NCI-H526 (cell line): ENCODE measurements around the gene CRYL1.

Experiments used
- DNase-seq, 2 experiments: peaks; one replicate each; lab custom pipeline; 2025; lab: John Stamatoyannopoulos, UW

CRYL1 gene, protein sequence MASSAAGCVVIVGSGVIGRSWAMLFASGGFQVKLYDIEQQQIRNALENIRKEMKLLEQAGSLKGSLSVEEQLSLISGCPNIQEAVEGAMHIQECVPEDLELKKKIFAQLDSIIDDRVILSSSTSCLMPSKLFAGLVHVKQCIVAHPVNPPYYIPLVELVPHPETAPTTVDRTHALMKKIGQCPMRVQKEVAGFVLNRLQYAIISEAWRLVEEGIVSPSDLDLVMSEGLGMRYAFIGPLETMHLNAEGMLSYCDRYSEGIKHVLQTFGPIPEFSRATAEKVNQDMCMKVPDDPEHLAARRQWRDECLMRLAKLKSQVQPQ

DNA sequence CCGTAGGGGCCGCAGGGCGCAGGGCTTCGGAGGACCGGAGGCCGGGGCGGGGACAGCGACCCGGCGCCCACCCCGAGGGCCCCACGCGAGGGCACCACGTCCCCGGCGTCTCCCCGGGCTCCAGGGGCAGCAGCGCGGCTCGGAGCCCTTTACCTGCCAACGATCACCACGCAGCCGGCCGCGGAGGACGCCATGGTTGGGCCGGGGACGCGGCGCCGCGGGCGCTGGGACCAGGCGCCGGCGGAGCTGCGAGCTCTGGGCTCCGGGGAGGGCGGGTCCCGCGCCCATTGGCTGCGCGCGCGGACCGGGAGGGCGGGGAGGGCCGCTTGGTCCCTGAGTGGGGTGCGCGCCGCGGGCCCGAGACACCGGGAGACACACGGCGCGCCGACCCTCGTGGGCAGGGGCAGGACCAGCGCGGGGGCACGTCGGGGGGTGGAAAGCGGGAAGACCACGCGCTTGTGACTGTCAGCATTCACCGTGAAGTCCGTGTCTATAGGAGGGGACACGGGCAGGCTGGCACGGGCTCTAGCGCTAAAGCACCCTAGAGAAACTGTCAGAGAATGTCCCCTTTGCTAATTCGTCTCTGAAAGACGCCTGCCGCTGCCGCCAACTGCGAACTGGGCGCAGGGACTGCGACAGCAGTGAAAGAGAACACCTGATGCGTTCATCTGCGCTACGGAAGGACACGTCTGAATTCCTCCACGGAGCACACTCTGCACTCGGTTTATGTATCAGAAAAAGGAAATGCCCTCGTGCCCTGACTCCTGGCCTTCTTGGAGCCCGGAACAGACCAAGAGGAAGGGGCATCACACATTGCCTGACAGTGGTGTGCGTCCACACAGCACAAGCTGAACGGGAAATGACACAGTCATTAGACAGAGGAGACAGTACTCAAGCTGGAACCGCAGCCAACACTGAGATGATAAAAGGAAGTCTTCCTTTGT lies at the start of gene CRYL1:
CRYL1 (minus strand) TSS at position 257 of the 944 bp plus-strand sequence; CDS start at position 194, 63 bp downstream.
- peak; percentile 67 to 90 for DNase-seq

DNA sequence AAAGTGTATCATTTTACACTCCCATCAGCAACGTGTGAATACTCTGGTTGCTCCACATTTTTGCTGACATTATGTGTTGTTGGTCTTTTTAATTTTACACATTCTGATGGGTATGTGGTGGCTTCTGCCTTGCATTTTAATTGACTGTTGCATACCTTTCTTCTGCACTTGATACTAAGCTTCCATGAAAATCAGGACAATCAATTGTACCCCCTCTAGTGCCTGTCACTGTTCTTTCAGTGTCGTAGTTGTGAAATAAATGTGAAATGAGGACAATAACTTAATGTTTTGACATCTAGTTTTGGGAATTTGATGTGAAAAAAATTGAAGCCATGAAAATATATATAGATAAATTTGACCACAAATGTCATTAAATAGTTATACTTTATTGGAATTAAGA lies 48.0 kb upstream of the CRYL1 start:
- DNase-seq: no peak

DNA sequence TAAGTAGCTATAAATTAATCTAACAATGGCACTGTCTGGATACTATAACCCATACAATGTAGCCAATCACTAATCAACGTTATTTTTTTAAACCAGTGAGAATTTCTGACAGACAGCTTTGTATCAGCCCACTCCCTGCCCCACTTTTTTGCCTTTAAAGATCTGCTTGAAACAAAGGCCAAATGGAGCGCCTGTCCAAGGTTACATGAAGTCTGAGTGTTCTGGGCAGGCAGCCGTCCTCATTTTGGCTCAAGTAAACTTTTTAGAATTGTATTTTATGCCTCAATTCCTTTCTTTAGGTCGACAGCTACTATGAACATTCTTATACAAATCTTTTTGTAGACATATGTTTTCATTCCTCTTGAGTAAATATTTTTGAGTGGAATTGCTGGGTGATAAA lies 47.5 kb upstream of the CRYL1 start:
- DNase-seq: no peak

DNA sequence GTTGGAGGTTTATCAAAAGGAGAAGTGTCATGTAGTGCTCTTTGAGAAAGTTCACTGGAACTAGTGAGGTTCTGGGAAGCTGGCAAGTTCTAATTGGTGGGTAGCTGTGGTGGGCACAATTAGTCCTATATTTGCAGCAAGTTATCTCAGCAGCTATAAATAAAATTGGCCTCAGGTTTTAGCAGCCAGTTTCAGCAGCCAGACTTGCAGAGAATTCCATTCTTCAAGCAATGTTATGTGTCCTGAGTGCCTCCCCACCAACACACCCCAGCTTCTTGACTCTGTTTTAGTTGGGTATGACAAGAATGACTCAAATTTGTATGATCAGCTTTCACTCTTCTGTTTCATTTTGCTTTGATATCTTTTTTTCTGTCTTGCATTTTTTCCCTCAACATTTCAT lies 46.0 kb upstream of the CRYL1 start:
- no peak for DNase-seq

DNA sequence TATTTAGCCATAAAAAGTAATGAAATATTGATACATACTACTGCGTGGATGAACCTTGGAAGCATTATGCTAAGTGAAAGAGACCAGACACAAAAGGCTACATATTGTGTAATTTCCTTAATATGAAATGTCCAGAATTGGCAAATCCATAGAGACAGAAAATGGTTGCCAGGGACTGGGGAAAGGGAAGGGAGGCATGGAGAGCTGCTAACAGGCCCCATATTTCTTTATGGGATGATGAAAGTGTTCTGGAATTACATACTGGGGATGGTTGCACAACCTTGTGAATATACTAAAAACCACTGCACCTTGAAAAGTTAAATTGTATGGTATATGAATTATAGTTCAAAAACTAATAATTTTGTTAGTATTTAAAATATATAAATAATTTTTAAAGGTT lies 44.9 kb upstream of the CRYL1 start:
- DNase-seq: no peak

DNA sequence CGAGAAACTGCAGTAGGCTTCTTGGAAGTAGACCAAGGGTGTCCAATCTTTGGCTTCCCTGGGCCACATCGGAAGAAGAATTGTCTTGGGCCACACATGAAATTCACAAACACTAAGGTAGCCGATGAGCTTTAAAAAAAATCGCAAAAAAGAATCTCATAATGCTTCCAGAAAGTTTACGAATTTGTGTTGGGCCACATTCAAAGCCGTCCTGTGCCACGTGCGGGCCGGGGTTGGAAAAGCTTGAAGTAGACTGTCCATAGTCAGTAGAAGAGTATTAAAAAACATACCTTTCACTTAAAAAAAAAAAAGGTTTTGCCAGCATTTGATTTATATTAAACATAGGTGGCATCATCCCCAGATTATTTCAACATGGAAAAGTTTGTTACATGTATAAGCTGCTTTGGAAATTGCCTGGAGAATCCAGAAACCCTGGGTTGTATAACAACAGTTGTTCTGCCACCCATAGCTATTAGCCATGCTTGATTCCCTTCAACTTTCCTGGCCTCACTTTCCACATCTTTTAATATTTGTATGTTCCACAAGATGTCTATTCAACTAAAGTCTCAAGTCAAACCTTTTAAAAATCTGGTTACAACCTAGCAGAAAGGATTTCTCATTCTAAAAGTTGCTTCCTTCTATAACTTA lies 42.3 kb upstream of the CRYL1 start:
- DNase-seq: no peak

DNA sequence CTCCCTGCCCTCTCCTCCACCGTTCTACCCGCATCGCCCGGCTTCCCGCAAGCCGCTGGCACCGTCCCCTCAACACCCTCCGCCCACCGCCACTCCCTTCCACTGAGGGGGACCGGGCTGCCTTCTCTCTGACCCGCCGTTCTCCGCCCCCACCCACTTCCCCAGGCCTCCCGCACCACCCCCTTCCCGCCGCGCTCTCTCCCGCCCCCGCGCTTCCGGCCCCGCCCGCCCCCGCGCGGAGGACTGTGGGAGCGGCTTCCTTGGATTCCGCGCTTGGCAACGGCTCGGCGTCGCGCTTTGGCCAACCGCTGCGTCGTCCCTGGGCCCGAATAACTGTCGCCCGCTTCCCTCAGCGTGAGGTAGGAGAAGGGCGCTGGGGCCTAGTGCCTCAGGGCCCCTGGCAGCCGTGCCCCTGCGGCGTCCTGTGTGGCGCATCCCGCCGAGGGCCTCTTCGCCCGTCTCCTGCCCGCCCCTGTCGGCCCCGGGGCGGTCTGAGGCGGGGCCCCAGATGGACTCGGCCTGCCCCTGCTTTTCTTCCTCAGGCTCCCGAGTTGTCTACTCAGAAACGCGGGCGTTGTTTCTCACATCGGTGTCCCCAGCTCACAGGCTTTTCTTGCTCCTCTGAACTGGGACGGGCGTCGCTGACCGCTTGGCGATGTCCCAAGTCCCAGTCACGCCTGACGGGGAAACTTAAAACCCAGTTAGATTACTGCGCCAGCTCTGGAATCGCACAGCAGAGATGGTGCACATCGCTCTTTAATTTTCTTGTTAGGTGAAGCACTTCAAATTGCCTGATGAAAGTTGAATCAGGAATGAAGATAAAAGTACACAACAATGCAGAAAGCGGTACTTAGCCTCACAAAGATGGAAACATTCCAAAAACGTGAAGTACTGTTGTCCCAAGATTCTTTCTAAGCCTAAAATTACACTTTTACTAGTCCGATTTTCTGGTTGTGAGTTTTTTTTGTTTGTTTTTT lies 41.5 kb upstream of the CRYL1 start, which contains the start of gene IFT88:
IFT88 (plus strand) TSS at position 260 of the 977 bp plus-strand sequence. CDS start 7,229 bp downstream, outside the sequence.
- DNase-seq: peak; percentile 87 to 97

DNA sequence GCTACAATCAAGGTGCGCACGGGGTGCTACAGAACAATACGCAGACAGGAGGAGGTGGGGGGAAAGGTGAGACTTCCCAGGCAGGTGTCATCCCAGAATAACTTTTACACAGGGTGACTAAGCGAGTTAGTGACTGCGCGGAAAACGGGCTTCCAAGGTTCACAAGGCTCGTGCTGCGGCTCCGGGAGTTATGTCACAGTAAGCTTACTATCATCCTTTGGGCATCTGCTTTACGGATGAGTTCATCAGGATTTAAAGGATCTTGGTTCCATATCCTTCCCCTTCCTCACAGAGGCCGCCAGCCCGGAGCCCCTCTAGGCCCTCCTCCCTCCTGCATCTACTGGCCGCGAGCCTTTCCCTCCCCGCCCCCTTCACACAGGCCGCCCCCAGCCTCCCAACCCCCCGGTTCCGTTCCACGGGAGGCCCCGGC lies 40.8 kb upstream of the CRYL1 start:
- DNase-seq: peak; percentile 87 to 95

DNA sequence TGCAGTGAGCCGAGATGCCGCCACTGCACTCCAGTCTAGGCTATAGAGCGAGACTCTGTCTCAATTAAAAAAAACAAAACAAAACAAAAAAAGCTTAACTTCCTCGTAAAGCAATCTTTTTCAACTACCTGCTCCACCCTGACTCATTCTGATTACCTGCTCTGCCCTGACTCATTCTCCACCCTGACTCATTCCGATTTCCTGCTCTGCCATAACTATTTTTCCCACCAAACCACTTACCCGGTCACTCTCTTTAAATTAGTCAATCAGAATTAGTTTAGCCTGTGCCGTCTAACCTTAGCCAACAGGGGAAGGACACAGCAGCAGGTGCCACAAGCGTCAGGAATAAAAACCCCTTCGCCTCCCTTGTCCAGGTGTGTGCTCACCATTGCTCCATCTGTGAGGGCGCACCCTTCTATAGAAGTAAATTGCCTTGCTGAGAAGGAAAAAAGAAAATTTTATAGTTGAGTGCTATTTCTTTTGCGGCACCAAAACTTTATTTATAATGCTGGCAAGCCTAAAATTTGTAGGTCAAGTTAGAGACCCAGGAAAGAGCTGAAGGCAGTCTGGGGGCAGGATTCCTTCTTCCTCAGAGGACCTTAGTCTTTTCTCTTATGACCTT lies 39.6 kb upstream of the CRYL1 start:
- no peak for DNase-seq

DNA sequence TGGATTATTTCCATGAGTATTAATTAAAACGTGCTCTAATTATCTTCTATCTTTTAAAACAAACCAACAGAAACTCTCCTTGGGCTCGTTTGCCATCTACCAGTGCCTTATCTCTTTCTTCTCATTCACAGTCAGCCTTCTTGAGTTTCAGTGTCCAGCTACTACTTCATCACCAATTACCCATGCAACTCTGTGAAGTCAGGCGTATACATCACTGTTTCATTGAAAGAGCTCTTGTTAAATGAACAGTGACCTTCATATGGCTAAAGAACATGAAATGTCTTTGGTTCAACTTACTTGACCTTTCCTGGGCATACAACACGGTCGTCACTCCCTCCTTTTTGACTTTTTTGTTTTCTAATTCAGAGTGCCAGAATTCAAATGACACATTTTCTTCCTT lies 36.1 kb upstream of the CRYL1 start:
- DNase-seq: no peak

DNA sequence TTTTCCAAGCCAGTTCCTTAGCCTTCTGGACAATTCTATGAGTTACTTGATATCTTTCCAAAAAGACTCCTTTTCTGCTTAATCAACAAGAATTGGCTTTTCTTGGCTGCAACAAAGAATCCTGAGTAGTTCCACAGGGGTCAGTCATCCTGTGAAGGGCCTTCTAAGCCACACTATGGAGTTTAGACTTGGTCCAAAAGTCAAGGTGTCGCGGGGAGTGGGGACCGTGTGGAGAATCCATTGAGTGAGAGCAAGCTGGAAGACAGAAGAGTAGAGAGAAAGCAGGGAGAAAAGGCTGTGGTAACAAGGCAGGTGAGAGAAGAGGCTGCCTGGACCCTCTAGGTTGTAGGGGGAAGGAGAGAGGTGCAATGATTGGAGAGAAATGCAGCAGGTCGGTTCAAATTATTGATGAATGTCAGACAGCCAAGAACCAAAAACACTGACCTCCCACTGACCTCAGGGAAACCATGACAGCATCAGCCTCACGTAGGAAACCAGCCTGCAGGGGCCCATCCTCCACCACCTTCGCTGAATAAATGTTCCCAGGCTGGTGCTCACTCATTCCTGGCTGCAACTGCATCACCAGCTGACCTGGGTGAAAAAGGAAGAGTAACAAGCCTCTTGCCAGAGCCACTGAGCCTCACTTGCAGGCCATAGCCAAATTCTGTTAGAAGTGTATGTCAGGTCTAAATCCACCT lies 34.2 kb upstream of the CRYL1 start:
- no peak for DNase-seq

DNA sequence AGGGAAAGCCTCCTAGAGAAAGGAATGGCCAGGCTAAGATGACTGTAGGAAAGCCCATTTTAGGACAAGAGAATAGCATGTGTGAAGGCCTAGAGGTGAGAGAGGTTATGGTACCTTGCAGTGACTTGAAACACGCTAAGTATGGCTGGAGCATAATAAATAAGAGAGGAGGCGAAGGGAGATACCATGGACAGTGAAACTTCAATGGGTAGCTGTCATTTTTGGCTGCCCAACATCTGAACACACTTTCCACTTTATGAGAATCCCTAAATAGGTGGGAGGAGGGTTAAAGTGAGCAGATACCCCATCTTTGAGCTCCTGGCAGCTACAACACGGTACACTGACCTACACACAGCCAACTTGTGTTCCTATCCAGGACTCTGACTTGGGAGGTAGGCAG lies 33.3 kb upstream of the CRYL1 start:
- no peak for DNase-seq

DNA sequence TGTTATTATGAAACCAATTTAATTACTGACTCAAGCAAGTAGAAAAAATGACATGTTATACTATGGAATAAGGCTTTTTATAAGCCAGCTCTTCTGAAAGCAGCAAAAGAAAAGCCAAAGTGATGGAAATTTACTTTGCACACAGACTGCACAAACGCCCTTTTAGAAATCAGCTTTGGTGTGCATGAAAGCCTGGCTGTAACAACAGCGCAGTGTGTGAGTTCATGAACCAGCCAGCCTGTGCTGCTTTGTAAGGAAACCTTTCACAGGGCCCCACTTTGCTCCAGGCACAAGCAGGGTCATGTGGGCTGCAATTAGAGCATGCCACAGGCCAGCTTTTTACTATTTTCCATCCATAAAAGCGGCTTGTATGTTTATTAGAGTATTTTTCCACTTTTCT lies 27.7 kb upstream of the CRYL1 start:
- DNase-seq: no peak

DNA sequence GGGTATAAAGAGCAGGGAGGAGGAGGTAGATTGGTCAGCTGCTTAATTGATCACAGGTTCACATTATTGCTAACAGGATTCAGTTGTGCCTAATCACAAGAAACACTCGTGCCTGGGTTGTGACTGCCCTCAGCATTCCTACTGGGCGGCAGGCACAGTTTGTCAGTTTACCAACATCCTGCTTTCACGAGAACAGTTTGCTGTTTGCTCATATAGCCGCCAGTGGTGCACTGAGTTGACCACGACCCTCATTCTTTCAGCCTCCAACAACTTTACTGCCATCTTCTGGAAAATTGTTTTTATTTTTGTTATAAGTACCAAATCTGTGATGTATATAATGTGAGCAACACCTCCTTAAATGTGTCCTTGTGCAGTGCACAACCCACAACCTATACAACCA lies 25.1 kb upstream of the CRYL1 start:
- no peak for DNase-seq

DNA sequence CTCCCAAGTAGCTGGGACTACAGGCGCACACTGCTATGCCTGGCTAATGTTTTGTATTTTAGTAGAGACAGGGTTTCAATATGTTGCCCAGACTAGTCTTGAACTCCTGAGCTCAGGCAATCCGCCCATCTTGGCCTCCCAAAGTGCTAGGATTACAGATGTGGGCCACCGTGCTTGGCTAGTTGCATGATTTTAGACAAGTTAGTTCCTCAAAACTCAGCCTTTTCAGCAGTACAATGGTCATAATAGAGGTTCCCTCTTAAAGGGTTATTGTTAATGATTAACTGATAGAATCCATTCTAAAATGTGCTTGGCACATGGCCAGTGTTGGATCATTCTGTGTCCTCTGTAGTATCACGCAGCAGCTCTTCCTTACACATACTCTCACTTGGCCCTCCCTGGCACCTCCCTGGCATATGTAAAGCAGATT lies 21.8 kb upstream of the CRYL1 start:
- peak; percentile 48 to 60 for DNase-seq

DNA sequence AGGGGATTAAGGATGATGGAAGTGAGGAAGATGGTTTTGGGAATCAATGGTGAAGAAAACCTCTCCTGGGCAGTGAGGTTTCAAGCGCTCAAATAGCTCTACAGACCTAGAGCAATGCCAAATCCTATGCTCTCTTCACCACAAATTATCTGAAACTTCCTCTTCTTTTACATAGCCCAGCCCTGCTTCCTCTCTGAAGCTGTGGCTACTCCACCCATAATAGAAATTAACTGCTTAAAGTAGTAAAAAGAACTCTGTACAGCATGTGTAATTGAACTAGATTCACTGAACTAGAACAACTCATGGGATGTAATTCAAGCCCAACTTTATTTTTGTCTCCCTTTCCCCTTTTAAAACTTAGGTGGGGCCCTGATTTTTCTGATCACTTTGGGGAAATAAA lies 20.9 kb upstream of the CRYL1 start:
- DNase-seq: no peak

DNA sequence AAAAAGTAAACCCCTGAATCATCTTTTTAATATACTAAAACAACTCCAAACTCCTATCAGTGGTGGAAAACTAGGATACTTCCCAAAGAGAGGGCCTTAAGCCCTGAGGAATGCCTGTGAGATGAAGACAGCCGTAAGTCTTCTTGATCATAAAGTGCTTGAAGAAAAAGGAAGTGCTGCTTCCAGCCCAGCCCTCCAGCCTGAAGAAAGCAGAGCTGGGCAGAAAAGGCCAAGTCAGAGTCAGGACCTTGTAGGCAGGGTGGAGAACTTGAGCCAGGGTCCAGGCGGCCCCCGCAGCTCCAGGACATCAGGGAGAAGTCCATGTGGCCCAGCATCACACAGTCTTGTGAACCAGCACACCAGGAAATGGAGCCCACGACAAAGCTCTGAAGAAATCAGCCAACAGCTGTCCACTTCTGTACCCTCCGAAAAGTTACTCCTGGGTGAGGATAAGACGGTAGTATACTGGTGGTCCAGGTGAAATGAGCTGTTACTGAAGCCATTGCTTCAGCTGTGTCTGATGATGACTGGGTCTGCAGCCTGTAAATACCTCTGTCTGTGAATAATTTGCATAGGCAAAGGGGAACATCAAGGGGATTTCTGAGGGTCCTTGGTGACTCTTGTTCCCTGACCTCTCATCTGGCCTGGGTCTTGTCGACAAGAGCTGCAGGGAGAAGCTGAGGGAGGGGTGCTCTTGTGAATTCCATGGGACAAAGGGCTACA lies 18.7 kb upstream of the CRYL1 start:
- peak in 1 of 2 experiments; percentile 6 for DNase-seq

DNA sequence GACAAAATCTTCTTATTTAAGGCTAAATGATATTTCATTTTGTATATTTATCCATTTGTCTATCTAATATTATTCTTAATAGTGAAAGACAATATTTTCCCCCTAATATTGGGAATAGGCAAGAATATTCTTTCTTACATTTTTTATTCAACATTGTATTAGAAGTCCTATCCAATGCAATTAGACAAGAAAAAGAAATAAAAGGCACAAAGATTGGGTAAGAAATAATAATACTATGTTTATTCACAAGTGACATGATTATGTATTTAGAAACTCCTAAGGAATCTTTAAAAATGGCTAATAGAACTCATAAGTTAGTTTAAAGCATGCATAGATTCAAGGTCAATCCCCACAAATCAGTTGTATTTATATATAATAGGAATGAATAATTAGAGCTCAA lies 11.3 kb upstream of the CRYL1 start:
- DNase-seq: no peak

DNA sequence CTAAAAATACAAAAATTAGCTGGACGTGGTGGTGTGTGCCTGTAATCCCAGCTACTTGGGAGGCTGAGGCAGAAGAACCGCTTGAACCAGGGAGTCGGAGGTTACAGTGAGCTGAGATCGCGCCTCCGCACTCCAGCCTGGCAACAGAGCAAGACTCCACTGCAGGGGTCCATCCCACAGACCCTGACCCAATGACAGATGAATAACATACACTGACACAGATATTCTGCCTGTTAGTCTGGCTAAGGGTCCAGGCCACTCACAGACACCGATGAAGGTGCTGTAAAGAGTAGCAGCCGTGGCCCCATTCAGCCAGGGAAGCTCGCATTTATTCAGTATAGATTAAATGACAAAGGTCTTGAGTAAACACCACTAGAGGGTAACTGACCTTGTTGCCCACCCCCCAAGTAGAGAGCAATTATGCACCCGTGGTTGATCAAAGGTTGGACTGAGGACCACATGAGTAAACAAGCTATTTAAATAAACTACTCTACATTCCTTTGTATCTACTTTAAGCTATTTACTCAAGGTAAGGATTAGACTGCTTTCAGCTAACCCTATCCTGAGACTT lies 8.5 kb upstream of the CRYL1 start:
- no peak for DNase-seq
